Measurements from ENCODE around the gene SDC4.

SDC4 gene

GRCh38 chr20:45345104-45345936 lies 2.9 kb downstream of the SDC4 start:
- ChIA-PET CTCF (interaction anchor here (1.1 to 3.3 kb wide), 6 partner anchors 12 to 54 kb away, joined by 3 to 18 read pairs (median 6); partner anchors contain the start of gene SYS1), POLR2A (no interaction called here)
- TF ChIP-seq CTCF (IDR thresholded peaks at IDR 0.05; ENCODE audit: control extremely low read depth, extremely low read depth, low read depth, missing control alignments), result no peak
- no peak for DNase-seq (ENCODE audit: extremely low spot score)

- CTCF ChIA-PET, result interaction anchor here (1.2 kb wide), 2 partner anchors 17 to 30 kb away, joined by 3 to 5 read pairs; no protein-coding TSS in a partner anchor
- no peak for TF ChIP-seq CTCF (IDR thresholded peaks at IDR 0.05; ENCODE audit: control extremely low read depth, extremely low read depth, low read depth, missing control alignments)
- POLR2A ChIA-PET, result no interaction called here
- no peak for DNase-seq (ENCODE audit: extremely low spot score)
Measured at GRCh38 chr20:45344168-45344860, 3.9 kb downstream of the SDC4 start.

GRCh38 chr20:45343532-45344167 lies 4.6 kb downstream of the SDC4 start:
- CTCF ChIA-PET, result interaction anchor here (1.2 kb wide), 2 partner anchors 17 to 30 kb away, joined by 3 to 5 read pairs; no protein-coding TSS in a partner anchor
- DNase-seq (ENCODE audit: extremely low spot score), result no peak
- POLR2A ChIA-PET, result no interaction called here
- TF ChIP-seq CTCF (IDR thresholded peaks at IDR 0.05; ENCODE audit: control extremely low read depth, extremely low read depth, low read depth, missing control alignments), result no peak

- POLR2A ChIA-PET, result no interaction called here
Measured at GRCh38 chr20:45342855-45343531, 5.2 kb downstream of the SDC4 start.

GRCh38 chr20:45341939-45342854 lies 6.0 kb downstream of the SDC4 start:
- ChIA-PET CTCF (interaction anchor here (0.8 to 1.4 kb wide), 3 partner anchors 10 to 95 kb away, joined by 3 to 5 read pairs (median 4); no protein-coding TSS in a partner anchor), POLR2A (no interaction called here)
- no peak for DNase-seq (ENCODE audit: extremely low spot score)
- no peak for TF ChIP-seq CTCF (IDR thresholded peaks at IDR 0.05; ENCODE audit: control extremely low read depth, extremely low read depth, low read depth, missing control alignments)

More at GRCh38 chr20:45342855-45343531, 5.2 kb downstream of the SDC4 start:
- TF ChIP-seq CTCF (IDR thresholded peaks at IDR 0.05; ENCODE audit: control extremely low read depth, extremely low read depth, low read depth, missing control alignments), result no peak
- DNase-seq (ENCODE audit: extremely low spot score), result no peak
- CTCF ChIA-PET, result interaction anchor here (0.9 kb wide), 1 partner anchor 94 kb away, joined by 3 read pairs; no protein-coding TSS in a partner anchor

Measured in GM10248 (cell line).